GM23248 (cell line): ENCODE data around the gene FAM221B. TPM values are rescaled to one million over a fixed set of nuclear protein-coding genes. Genes with fewer than 3 reads are reported as not detected.
A peak's percentile ranks its signal among the peaks of the same experiment; 100 is the strongest.

Experiments
- DNase-seq: peaks from one replicate; pipeline ENCODE4 v3.0.0-alpha.2; 2015
- H2AFZ ChIP-seq: fragments of 200-600 bp; sonication (generic); 2 replicates; pipeline ENCODE4 v1.6.1; 2016; ENCODE audit warnings: antibody characterized with exemption
- H3F3A ChIP-seq: fragments of 200-600 bp; sonication (generic); 2 replicates; pipeline ENCODE4 v1.6.1; 2016; ENCODE audit warnings: mild to moderate bottlenecking, antibody characterized with exemption, mixed run types; ENCODE audit not compliant: insufficient read depth
- H3K27ac ChIP-seq: fragments of 200-600 bp; sonication (generic); 2 replicates; pipeline ENCODE4 v1.5.1; 2016; ENCODE audit warnings: mild to moderate bottlenecking
- H3K27me3 ChIP-seq: fragments of 200-600 bp; sonication (generic); replicated peaks from 2 replicates; pipeline ENCODE4 v1.6.1; 2016; ENCODE audit warnings: mild to moderate bottlenecking; ENCODE audit not compliant: insufficient read depth
- H3K36me3 ChIP-seq: fragments of 200-600 bp; sonication (generic); 2 replicates; pipeline ENCODE4 v1.6.1; 2016; ENCODE audit warnings: low read depth, mild to moderate bottlenecking
- H3K4me1 ChIP-seq: fragments of 200-600 bp; sonication (generic); 2 replicates; pipeline ENCODE4 v1.6.1; 2016; ENCODE audit warnings: mild to moderate bottlenecking; ENCODE audit not compliant: insufficient read depth
- H3K4me2 ChIP-seq: fragments of 200-600 bp; sonication (generic); one replicate; pipeline ENCODE4 v1.6.1; 2016; ENCODE audit warnings: mild to moderate bottlenecking; ENCODE audit not compliant: unreplicated experiment
- H3K4me3 ChIP-seq: fragments of 200-600 bp; sonication (generic); 2 replicates; pipeline ENCODE4 v1.5.1; 2016; ENCODE audit warnings: mild to moderate bottlenecking
- H3K79me2 ChIP-seq: fragments of 200-600 bp; sonication (generic); 2 replicates; pipeline ENCODE4 v1.6.1; 2016; ENCODE audit warnings: mild to moderate bottlenecking; ENCODE audit not compliant: insufficient read depth
- H3K9ac ChIP-seq: fragments of 200-600 bp; sonication (generic); 2 replicates; pipeline ENCODE4 v1.6.1; 2016; ENCODE audit warnings: mild to moderate bottlenecking
- H3K9me2 ChIP-seq: fragments of 200-600 bp; sonication (generic); 2 replicates; pipeline ENCODE4 v1.6.1; 2016; ENCODE audit warnings: mixed run types, mild to moderate bottlenecking, moderate library complexity; ENCODE audit not compliant: insufficient read depth
- H3K9me3 ChIP-seq: fragments of 200-600 bp; sonication (generic); one replicate; pipeline ENCODE4 v1.6.1; 2017; ENCODE audit warnings: low read depth
- H4K20me1 ChIP-seq: fragments of 200-600 bp; sonication (generic); 2 replicates; pipeline ENCODE4 v1.6.0; 2016; ENCODE audit not compliant: insufficient read depth
- EZH2 ChIP-seq: fragments of 200-600 bp; sonication (generic); IDR thresholded peaks from 2 replicates; pipeline ENCODE4 v1.6.1; 2018; ENCODE audit warnings: antibody characterized with exemption, mild to moderate bottlenecking; ENCODE audit not compliant: insufficient read depth, poor library complexity, severe bottlenecking
- EZH2phosphoT487 ChIP-seq: fragments of 200-600 bp; sonication (generic); IDR thresholded peaks from 2 replicates; pipeline ENCODE4 v1.6.1; 2018; ENCODE audit warnings: antibody characterized with exemption, moderate library complexity, mild to moderate bottlenecking, low read depth; ENCODE audit not compliant: insufficient read depth
- WGBS, 2 experiments: methylation state at CpG; one replicate each; pipeline ENCODE4 v1.1.6; 2015 to 2017; ENCODE audit warnings: low lambda C conversion rate in 2 of 2, low coverage in 1 of 2; ENCODE audit errors: missing lambda C conversion rate in 2 of 2; 5-methylcytosine and 5-hydroxymethylcytosine counted together
- in situ Hi-C: fragments of 300-500 bp; cut with MboI; formaldehyde crosslinking; loops from 2 replicates; pipeline ENCODE4 v1.15.0; 2020
- polyA plus RNA-seq: library from polyadenylated mRNA; unstranded; fragments of >200 nt; fragmentation: Nextera tagmentation; extraction: Ambion mirVana; gene quantifications from 2 replicates; pipeline ENCODE4 v1.2.1, GENCODE V29; 2016
- total RNA-seq: library from RNA; depleted of rRNA; stranded (reverse); fragments of >200 nt; shearing (Covaris generic); gene quantifications from 2 replicates; pipeline ENCODE4 v1.2.3, GENCODE V29; 2014

Gene FAM221B
- total and polyA plus RNA-seq, 2 experiments from 2014 or later: not detected

DNA sequence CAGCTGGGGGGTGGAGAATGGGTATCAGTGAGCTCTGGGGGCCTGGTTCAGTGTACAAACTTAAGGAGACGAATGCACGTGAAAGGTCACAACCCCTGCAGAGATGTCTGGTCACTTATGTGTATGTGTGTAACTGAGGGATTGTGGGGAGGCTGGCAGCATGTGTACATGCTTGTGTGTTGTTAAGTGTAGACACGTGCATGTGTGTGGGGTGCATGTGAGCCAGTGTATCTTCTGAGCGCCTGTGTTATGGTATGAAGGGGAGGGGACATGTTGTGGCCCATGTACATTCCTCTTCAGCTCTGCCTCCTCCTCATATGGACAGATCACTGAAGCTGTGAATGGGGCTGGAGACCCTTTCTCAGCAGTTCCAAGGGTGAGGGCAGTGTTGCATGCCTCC lies 2.5 kb upstream of the FAM221B start:
- no peak overlapping the region for H2AFZ ChIP-seq
- in situ Hi-C loops: no loop called here
- H3K36me3 ChIP-seq: no peaks in the 10 kb centered on the region
- H3K9ac ChIP-seq: no peak overlapping the region
- peaks cover 26% of the 10 kb centered on the region for H3K4me1 ChIP-seq
- no peaks in the 10 kb centered on the region for H3K27me3 ChIP-seq
- no peak for TF ChIP-seq EZH2
- no peak for TF ChIP-seq EZH2phosphoT487
- DNase-seq: no peak
- 52 to 65% methylated on average over 4 of the region's 4 CpGs for WGBS, 2 experiments
- H3K9me2 ChIP-seq: no peaks in the 10 kb centered on the region
- no peaks in the 10 kb centered on the region for H3K9me3 ChIP-seq
- H3K4me2 ChIP-seq: no peak overlapping the region
- H3K79me2 ChIP-seq: peaks cover 10% of the 10 kb centered on the region; the same call in 1 of the 2 replicates
- H3F3A ChIP-seq: peaks cover 12% of the 10 kb centered on the region
- H3K4me3 ChIP-seq: no peak overlapping the region
- H4K20me1 ChIP-seq: no peaks in the 10 kb centered on the region
- no peak overlapping the region for H3K27ac ChIP-seq

- H3K9me2 ChIP-seq: no peaks in the 10 kb centered on the region
- H3K27me3 ChIP-seq: no peaks in the 10 kb centered on the region
- WGBS, 2 experiments: 2 to 17% methylated on average over 2 of the region's 2 CpGs
- H4K20me1 ChIP-seq: no peaks in the 10 kb centered on the region
- no peaks in the 10 kb centered on the region for H3K36me3 ChIP-seq
- in situ Hi-C loops: no loop called here
- TF ChIP-seq EZH2 (no peak), EZH2phosphoT487 (no peak)
- H3F3A ChIP-seq: peaks cover 12% of the 10 kb centered on the region
- H3K4me2 ChIP-seq: peak overlapping the region; percentile 90
- H3K9ac ChIP-seq: peak overlapping the region; percentile 87
- H3K4me1 ChIP-seq: peaks cover 27% of the 10 kb centered on the region
- H3K27ac ChIP-seq: peak overlapping the region; percentile 53
- no peaks in the 10 kb centered on the region for H3K9me3 ChIP-seq
- DNase-seq: no peak
- H2AFZ ChIP-seq: peak overlapping the region; percentile 98
- H3K4me3 ChIP-seq: peak overlapping the region; percentile 83
- peaks cover 10% of the 10 kb centered on the region; the same call in 1 of the 2 replicates for H3K79me2 ChIP-seq
These were observed 1.2 kb upstream of the FAM221B start for GRCh38 chr9:35829764-35830096.

GRCh38 chr9:35829084-35829763 lies 692 bp upstream of the FAM221B start, which contains the start of gene TMEM8B:
TMEM8B (plus strand) TSS chr9:35829228; CDS start chr9:35829448, 220 bp downstream.
- TF ChIP-seq EZH2phosphoT487 (no peak), EZH2 (no peak)
- Histone ChIP-seq H3K79me2 (peaks cover 10% of the 10 kb centered on the region; the same call in 1 of the 2 replicates), H3K9me3 (no peaks in the 10 kb centered on the region), H3K27me3 (no peaks in the 10 kb centered on the region), H3K9ac (peak within 1 kb of the TSS; percentile 87), H3K36me3 (no peaks in the 10 kb centered on the region), H3K4me3 (peak within 1 kb of the TSS; percentile 83), H2AFZ (peak within 1 kb of the TSS; percentile 98), H3F3A (peaks cover 12% of the 10 kb centered on the region), H4K20me1 (no peaks in the 10 kb centered on the region), H3K4me2 (peak within 1 kb of the TSS; percentile 90), H3K9me2 (no peaks in the 10 kb centered on the region), H3K27ac (peak within 1 kb of the TSS; percentile 53), H3K4me1 (peaks cover 27% of the 10 kb centered on the region)
- DNase-seq: peak; percentile 99
- 0 to 1% methylated on average over 5 to 33 of the region's 53 CpGs for WGBS, 2 experiments
- in situ Hi-C loops: no loop called here

- peak overlapping the region; percentile 63 for H3K27ac ChIP-seq
- peaks cover 27% of the 10 kb centered on the region for H3K4me1 ChIP-seq
- peak overlapping the region; percentile 37 for H3K4me2 ChIP-seq
- 0 out of 2 replicates have a peak overlapping the region, but pooled peaks have one; percentile 22 for H2AFZ ChIP-seq
- H3K9me3 ChIP-seq: no peaks in the 10 kb centered on the region
- 4 to 5% methylated on average over 3 of the region's 3 CpGs for WGBS, 2 experiments
- H3K79me2 ChIP-seq: peaks cover 10% of the 10 kb centered on the region; the same call in 1 of the 2 replicates
- no peak overlapping the region for H3K4me3 ChIP-seq
- H3K9me2 ChIP-seq: no peaks in the 10 kb centered on the region
- no peak overlapping the region for H3K9ac ChIP-seq
- in situ Hi-C loops: no loop called here
- peaks cover 12% of the 10 kb centered on the region for H3F3A ChIP-seq
- no peaks in the 10 kb centered on the region for H3K36me3 ChIP-seq
- TF ChIP-seq EZH2phosphoT487: no peak
- no peak for TF ChIP-seq EZH2
- DNase-seq: peak; percentile 91
- no peaks in the 10 kb centered on the region for H4K20me1 ChIP-seq
- no peaks in the 10 kb centered on the region for H3K27me3 ChIP-seq
These were observed 1.0 kb downstream of the FAM221B start for GRCh38 chr9:35827486-35827885.
